ENCODE data around the gene ATP5ME. TPM values are rescaled to one million over a fixed set of nuclear protein-coding genes. Genes with fewer than 3 reads are reported as not detected.

ATP5ME gene
- total and polyA plus RNA-seq, 8 donors, result 88.4 to 318 (median 115) TPM

DNA sequence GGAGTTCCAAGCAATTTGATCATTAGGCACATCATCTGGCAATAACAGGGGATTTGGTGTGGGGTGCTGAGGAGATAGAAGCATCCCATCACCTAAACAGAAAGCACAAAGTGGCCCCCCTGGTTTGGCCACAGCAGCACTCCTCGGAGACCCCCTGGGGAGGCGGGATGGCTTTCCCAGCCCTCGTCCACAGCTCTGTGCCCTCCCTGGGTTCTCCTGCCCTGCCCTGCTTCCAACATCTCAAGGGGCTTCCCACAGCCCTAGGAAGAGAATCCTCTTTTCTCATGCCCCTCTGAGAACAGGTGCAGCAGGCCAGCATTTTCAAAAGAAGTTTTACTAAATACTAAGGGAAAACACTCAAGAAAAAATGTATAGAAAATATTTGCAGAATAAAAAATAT, 12.8 kb downstream of the ATP5ME start:
- TF ChIP-seq CTCF (IDR thresholded peaks at IDR 0.05), result no peak
- Histone ChIP-seq H3K27me3 (no peaks in the 10 kb centered on the region), H3K36me3 (no peaks in the 10 kb centered on the region), H3K4me1 (no peaks in the 10 kb centered on the region), H3K9me3 (no peaks in the 10 kb centered on the region), H3K4me3 (no peak overlapping the region), H3K27ac (no peak overlapping the region)
- ATAC-seq, result no peak
- no peak for FAIRE-seq
- WGBS, 2 donors, result 66 to 82% methylated on average over 3 of the region's 3 CpGs
- intact Hi-C loops (cut with DNase I), result no loop called here
- no peak for DNase-seq

- Histone ChIP-seq H3K27me3 (no peaks in the 10 kb centered on the region), H3K27ac (no peak overlapping the region), H3K4me1 (no peaks in the 10 kb centered on the region), H3K36me3 (no peaks in the 10 kb centered on the region), H3K9me3 (no peaks in the 10 kb centered on the region), H3K4me3 (no peak overlapping the region)
- no peak for TF ChIP-seq CTCF (IDR thresholded peaks at IDR 0.05)
- WGBS, 2 donors, result 75 to 92% methylated on average over 10 of the region's 10 CpGs
- intact Hi-C loops (cut with DNase I), result no loop called here
- DNase-seq (peak in 1 of 6 donors; percentile 1), ATAC-seq (no peak), FAIRE-seq (no peak)
These were observed 13.7 kb downstream of the ATP5ME start for GRCh38 chr4:660401-660800.

DNA sequence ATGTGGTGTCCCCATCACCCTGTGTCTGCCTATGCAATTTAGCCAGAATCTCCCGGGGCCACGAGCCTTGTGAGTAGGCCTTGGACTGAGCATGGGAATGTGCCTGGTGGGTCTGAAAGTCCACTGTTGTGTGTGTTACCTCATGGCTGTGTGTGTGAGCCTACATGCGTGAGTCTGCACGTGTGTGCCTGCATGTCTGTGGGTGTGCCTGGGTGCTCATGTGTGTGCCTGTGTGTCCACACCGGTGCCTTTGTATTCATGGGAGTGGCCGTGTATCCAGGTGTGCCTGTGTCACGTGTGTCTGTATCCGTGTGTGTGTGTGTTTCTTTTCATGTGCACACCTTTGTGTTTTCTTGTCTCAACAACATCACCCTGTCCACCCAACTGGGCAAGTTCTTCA, 14.2 kb downstream of the ATP5ME start:
- no peak for FAIRE-seq

DNA sequence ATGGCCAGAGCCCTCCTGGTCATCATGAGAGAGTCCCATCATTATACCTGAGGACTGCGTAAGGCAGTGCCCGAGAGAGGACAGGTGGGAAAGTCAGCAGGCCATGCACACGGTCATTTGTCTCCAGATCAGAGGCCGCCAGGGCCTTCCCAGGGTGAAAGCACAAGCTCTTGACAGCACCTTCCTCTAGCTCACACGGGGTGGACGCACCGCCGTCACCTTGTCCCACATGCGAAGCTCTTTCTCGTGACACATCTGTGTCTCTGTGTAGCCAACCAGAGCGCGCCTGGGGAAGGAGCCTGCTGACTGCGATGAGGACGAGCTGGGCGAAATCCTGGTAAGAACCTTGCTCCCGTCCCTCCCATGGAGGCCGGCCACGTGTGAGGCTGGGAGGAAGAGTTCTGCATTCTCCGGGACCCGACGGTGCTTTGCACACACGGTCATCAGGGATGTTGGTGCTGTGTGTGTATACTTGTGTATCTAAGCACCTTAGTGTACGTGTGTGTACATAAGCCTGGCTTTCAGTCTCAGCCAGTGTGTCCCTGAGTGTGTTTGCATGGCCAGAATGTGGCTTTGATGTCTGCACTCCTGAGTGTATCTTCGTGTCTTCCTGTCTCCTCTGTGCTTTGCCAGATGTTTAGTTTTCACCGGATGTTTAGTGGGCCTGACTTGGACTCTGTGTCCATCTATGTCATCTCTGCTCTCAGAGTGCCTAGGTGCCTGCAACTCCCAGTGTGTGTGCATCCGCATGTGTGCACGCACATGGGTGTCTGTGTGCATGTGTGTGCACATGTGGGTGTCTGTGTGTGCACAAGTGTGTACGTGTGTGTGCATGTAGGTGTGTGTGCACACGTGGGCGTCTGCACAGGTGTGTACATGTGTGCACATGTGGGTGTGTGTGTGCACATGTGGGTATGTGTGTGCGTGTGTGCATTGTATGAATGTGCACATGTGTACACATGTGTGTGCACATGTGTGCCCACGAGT, 15.1 kb downstream of the ATP5ME start:
- Histone ChIP-seq H3K9me3 (no peaks in the 10 kb centered on the region), H3K27me3 (no peaks in the 10 kb centered on the region), H3K4me3 (no peak overlapping the region), H3K4me1 (no peaks in the 10 kb centered on the region), H3K36me3 (no peaks in the 10 kb centered on the region), H3K27ac (no peak overlapping the region)
- TF ChIP-seq CTCF (IDR thresholded peaks at IDR 0.05), result no peak
- DNase-seq (peak in 1 of 6 donors; percentile 1), FAIRE-seq (no peak), ATAC-seq (no peak)
- intact Hi-C loops (cut with DNase I), result no loop called here
- WGBS, 2 donors, result 74 to 87% methylated on average over 32 of the region's 32 CpGs

More for the DNA sequence above, 14.2 kb downstream of the ATP5ME start:
- 68 to 87% methylated on average over 8 of the region's 8 CpGs for WGBS, 2 donors
- Histone ChIP-seq H3K4me3 (no peak overlapping the region), H3K27ac (no peak overlapping the region), H3K4me1 (no peaks in the 10 kb centered on the region), H3K36me3 (no peaks in the 10 kb centered on the region), H3K9me3 (no peaks in the 10 kb centered on the region), H3K27me3 (no peaks in the 10 kb centered on the region)
- TF ChIP-seq CTCF (IDR thresholded peaks at IDR 0.05), result no peak
- no peak for DNase-seq
- no peak for ATAC-seq
- intact Hi-C loops (cut with DNase I), result no loop called here
